SU-DHL-6 (cell line): ENCODE data around the gene PTCH1.

Experiments
- H2AFZ ChIP-seq: fragments of 200-600 bp; sonication (generic); 2 replicates; pipeline ENCODE4 v1.6.1; 2014; ENCODE audit warnings: low read depth, mild to moderate bottlenecking, moderate library complexity, mixed read lengths, antibody characterized with exemption, low read length; ENCODE audit not compliant: severe bottlenecking
- H3F3A ChIP-seq: fragments of 200-600 bp; shearing (Covaris generic); 2 replicates; pipeline ENCODE4 v1.6.0; 2016; ENCODE audit warnings: antibody characterized with exemption, mild to moderate bottlenecking; ENCODE audit not compliant: insufficient read depth
- H3K27ac ChIP-seq: fragments of 200-600 bp; sonication (generic); 2 replicates; pipeline ENCODE4 v1.5.1; 2016; ENCODE audit warnings: low read depth, mild to moderate bottlenecking, low read length, moderate library complexity, mixed read lengths
- H3K27me3 ChIP-seq: fragments of 200-600 bp; sonication (generic), shearing (Covaris generic); 2 replicates; pipeline ENCODE4 v1.6.0; 2014; ENCODE audit warnings: mild to moderate bottlenecking, low read length
- H3K36me3 ChIP-seq: fragments of 200-600 bp; sonication (generic); 2 replicates; pipeline ENCODE4 v1.6.1; 2014; ENCODE audit warnings: mild to moderate bottlenecking, low read length, mixed read lengths
- H3K4me2 ChIP-seq: fragments of 300-600, 200-600 bp; shearing (Covaris generic), sonication (generic); 2 replicates; pipeline ENCODE4 v1.6.0; 2014; ENCODE audit warnings: low read length, low read depth, mild to moderate bottlenecking; ENCODE audit not compliant: poor library complexity, severe bottlenecking
- H3K4me3 ChIP-seq: fragments of 200-600 bp; sonication (generic); 2 replicates; pipeline ENCODE4 v1.5.1; 2014; ENCODE audit warnings: antibody characterized with exemption, low read length, mild to moderate bottlenecking, mixed read lengths; ENCODE audit not compliant: insufficient read depth, poor library complexity, severe bottlenecking
- H3K79me2 ChIP-seq: fragments of 200-600 bp; sonication (generic); 2 replicates; pipeline ENCODE4 v1.6.1; 2014; ENCODE audit warnings: mild to moderate bottlenecking, low read length, moderate library complexity; ENCODE audit not compliant: insufficient read depth
- H3K9ac ChIP-seq: fragments of 200-600 bp; sonication (generic); 2 replicates; pipeline ENCODE4 v1.7.0; 2014; ENCODE audit warnings: mild to moderate bottlenecking, low read length
- H3K9me2 ChIP-seq: fragments of 200-600 bp; sonication (generic); replicated peaks from 2 replicates; pipeline ENCODE4 v1.6.1; 2014; ENCODE audit warnings: low read length; ENCODE audit not compliant: insufficient read depth
- H3K9me3 ChIP-seq: fragments of 200-600 bp; sonication (generic); 2 replicates; pipeline ENCODE4 v1.6.1; 2014; ENCODE audit warnings: low read length, mixed read lengths; ENCODE audit not compliant: insufficient read depth
- H4K20me1 ChIP-seq: fragments of 200-600 bp; sonication (generic); 2 replicates; pipeline ENCODE4 v1.6.1; 2014; ENCODE audit warnings: low read depth, mild to moderate bottlenecking, antibody characterized with exemption, low read length, moderate library complexity, mixed read lengths
- CTCF ChIP-seq: fragments of 200-600 bp; sonication (generic); IDR thresholded peaks from one replicate; pipeline ENCODE4 v1.5.1; 2017; ENCODE audit warnings: antibody characterized with exemption, mild to moderate bottlenecking, low read length, moderate library complexity; ENCODE audit not compliant: insufficient read depth, poor library complexity, severe bottlenecking
- EZH2phosphoT487 ChIP-seq: fragments of 200-600 bp; sonication (generic), shearing (Covaris generic); conservative IDR thresholded peaks from 2 replicates; pipeline ENCODE4 v1.6.1; 2018; ENCODE audit warnings: mild to moderate bottlenecking, antibody characterized with exemption, low read length, moderate library complexity, mixed read lengths

PTCH1 gene

GRCh38 chr9:95495529-95495928 lies 21.2 kb downstream of the PTCH1 start:
- no peaks in the 10 kb centered on the region for H3K36me3 ChIP-seq
- H3K9me2 ChIP-seq, result no peaks in the 10 kb centered on the region
- H3K79me2 ChIP-seq, result peaks cover 81% of the 10 kb centered on the region
- H3F3A ChIP-seq, result peaks cover 31% of the 10 kb centered on the region
- peak overlapping the region; percentile 95 for H3K27ac ChIP-seq
- no peaks in the 10 kb centered on the region for H3K27me3 ChIP-seq
- peak overlapping the region; percentile 92 for H3K4me2 ChIP-seq
- H3K4me3 ChIP-seq, result no peak overlapping the region
- H2AFZ ChIP-seq, result no peak overlapping the region
- no peaks in the 10 kb centered on the region for H4K20me1 ChIP-seq
- H3K9ac ChIP-seq, result peak overlapping the region; percentile 60; the same call in 1 of the 2 replicates
- TF ChIP-seq CTCF, result no peak
- TF ChIP-seq EZH2phosphoT487, result no peak
- no peaks in the 10 kb centered on the region for H3K9me3 ChIP-seq

GRCh38 chr9:95494416-95495371 lies 22.1 kb downstream of the PTCH1 start:
- H3K9ac ChIP-seq, result peak overlapping the region; percentile 60
- peaks cover 31% of the 10 kb centered on the region for H3F3A ChIP-seq
- peak overlapping the region; percentile 95 for H3K27ac ChIP-seq

GRCh38 chr9:95494022-95494415 lies 22.8 kb downstream of the PTCH1 start:
- no peaks in the 10 kb centered on the region for H3K9me2 ChIP-seq
- H2AFZ ChIP-seq, result peak overlapping the region; percentile 58
- peaks cover 81% of the 10 kb centered on the region for H3K79me2 ChIP-seq
- no peaks in the 10 kb centered on the region for H4K20me1 ChIP-seq
- H3K9ac ChIP-seq, result peak overlapping the region; percentile 60
- peaks cover 31% of the 10 kb centered on the region for H3F3A ChIP-seq
- H3K27me3 ChIP-seq, result no peaks in the 10 kb centered on the region
- H3K4me3 ChIP-seq, result peak overlapping the region; percentile 55
- H3K4me2 ChIP-seq, result peak overlapping the region; percentile 92
- TF ChIP-seq EZH2phosphoT487 (no peak), CTCF (no peak)
- peak overlapping the region; percentile 95 for H3K27ac ChIP-seq
- no peaks in the 10 kb centered on the region for H3K36me3 ChIP-seq
- H3K9me3 ChIP-seq, result no peaks in the 10 kb centered on the region

More at GRCh38 chr9:95494416-95495371, 22.1 kb downstream of the PTCH1 start:
- TF ChIP-seq CTCF (no peak), EZH2phosphoT487 (no peak)
- H3K36me3 ChIP-seq, result no peaks in the 10 kb centered on the region
- H3K4me3 ChIP-seq, result peak overlapping the region; percentile 55
- no peaks in the 10 kb centered on the region for H4K20me1 ChIP-seq
- H3K4me2 ChIP-seq, result peak overlapping the region; percentile 92
- H3K9me3 ChIP-seq, result no peaks in the 10 kb centered on the region
- H3K79me2 ChIP-seq, result peaks cover 80% of the 10 kb centered on the region
- no peaks in the 10 kb centered on the region for H3K9me2 ChIP-seq
- H2AFZ ChIP-seq, result no peak overlapping the region
- H3K27me3 ChIP-seq, result no peaks in the 10 kb centered on the region
